Measurements from ENCODE around the gene TRIM56. TPM values are rescaled to one million over a fixed set of nuclear protein-coding genes. Genes with fewer than 3 reads are reported as not detected.
A peak's percentile ranks its signal among the peaks of the same experiment; 100 is the strongest.
"Not testable (repeated sequence)": the region's sequence is repeated elsewhere in the genome, so short reads cannot be mapped to it uniquely, and the experiment has no call there.

The TRIM56 gene
- total RNA-seq, 1 experiment from 2014 or later: 23.1 TPM

DNA sequence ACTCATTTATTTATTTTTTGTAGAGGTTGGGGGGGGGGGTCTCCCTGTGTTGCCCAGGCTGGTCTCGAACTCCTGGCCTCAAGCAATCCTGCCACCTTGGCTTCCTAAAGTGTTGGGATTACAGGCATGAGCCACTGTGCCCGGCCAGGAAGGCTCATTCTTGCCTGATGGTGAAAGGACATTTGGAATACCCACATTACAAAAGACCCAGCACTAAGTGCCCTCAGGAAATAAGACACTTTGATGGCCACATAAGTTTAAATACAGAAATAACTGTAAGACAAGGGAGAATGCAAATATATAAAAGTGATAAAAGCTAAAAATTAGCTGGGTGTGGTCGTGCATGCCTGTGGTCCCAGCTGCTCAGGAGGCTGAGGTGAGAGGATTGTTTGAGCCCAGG, 33.6 kb downstream of the TRIM56 start (continued):
- TF ChIP-seq ELF4 (CRISPR knock-in tag; IDR thresholded peaks at IDR 0.05; ENCODE audit: low read depth) (no peak), ZNF138 (CRISPR knock-in tag; conservative IDR thresholded peaks at IDR 0.05) (no peak), RORB (CRISPR knock-in tag; IDR thresholded peaks at IDR 0.05) (no peak)

DNA sequence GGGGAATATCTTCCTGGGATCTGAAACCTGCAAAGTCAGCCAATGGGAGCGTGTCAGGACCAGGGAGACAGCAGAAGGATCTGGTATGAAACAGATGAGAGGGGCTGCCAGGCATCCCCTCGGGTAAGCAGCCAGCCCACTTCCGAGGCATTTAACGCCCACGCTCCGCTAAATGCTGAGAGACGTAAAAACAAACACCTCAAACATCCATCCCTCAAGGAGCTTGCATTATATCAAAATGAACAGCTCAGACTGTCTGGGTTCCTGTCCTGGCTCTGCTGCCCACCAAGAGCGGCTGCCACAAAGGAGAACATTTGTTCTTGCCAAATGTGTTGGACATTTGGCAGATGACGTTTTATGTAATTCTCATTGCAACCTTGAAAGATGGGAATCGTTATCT, 34.6 kb downstream of the TRIM56 start:
- ATAC-seq (no peak), DNase-seq (ENCODE audit: low spot score) (no peak)
- TF ChIP-seq, protein P1, sequence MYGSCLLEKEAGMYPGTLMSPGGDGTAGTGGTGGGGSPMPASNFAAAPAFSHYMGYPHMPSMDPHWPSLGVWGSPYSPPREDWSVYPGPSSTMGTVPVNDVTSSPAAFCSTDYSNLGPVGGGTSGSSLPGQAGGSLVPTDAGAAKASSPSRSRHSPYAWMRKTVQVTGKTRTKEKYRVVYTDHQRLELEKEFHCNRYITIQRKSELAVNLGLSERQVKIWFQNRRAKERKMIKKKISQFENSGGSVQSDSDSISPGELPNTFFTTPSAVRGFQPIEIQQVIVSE (CRISPR knock-in tag; IDR thresholded peaks at IDR 0.05; ENCODE audit: borderline replicate concordance): no peak
- CTCF ChIA-PET: interaction anchor here (1.8 to 2.2 kb wide), 2 partner anchors 25 to 73 kb away, joined by 6 to 7 read pairs; no protein-coding TSS in a partner anchor
- Mint-ChIP-seq H3K27ac (no peak overlapping the region), H3K4me3 (no peak overlapping the region), H3K9me3 (no peaks in the 10 kb centered on the region), H3K27me3 (ENCODE audit: low read depth) (peaks cover 4% of the 10 kb centered on the region; the same call in 1 of the 2 replicates), H3K4me1 (peaks cover 27% of the 10 kb centered on the region), H3K36me3 (no peaks in the 10 kb centered on the region)
- POLR2A ChIA-PET: no interaction called here

DNA sequence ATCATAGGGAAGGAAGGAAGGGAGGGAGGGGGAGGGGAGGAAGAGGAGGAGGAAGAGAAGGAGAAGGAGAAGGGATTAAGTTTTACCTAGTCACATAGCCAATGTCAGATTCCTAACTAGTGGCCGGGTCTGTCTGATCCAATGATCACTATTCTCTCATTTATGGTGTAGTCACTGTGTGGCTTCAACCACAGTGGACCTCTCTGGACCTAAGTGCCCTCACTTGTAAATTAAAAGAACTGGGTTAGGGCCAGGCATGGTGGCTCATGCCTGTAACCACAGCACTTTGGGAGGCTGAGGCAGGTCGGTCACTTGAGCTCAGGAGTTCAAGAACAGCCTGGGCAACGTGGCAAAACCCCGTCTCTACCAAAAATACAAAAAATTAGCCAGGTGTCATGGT, 35.0 kb downstream of the TRIM56 start:
- Mint-ChIP-seq H3K36me3 (no peaks in the 10 kb centered on the region), H3K9me3 (0 out of 2 replicates have a peak, but pooled peaks cover under 1% of the 10 kb centered on the region), H3K27me3 (ENCODE audit: low read depth) (peaks cover 4% of the 10 kb centered on the region; the same call in 1 of the 2 replicates), H3K27ac (no peak overlapping the region), H3K4me3 (no peak overlapping the region), H3K4me1 (peaks cover 27% of the 10 kb centered on the region)
- no peak for ATAC-seq
- TF ChIP-seq ZNF423 (CRISPR knock-in tag; IDR thresholded peaks at IDR 0.05): no peak
- TF ChIP-seq NR1H2 (CRISPR knock-in tag; IDR thresholded peaks at IDR 0.05): no peak
- TF ChIP-seq, protein P2, sequence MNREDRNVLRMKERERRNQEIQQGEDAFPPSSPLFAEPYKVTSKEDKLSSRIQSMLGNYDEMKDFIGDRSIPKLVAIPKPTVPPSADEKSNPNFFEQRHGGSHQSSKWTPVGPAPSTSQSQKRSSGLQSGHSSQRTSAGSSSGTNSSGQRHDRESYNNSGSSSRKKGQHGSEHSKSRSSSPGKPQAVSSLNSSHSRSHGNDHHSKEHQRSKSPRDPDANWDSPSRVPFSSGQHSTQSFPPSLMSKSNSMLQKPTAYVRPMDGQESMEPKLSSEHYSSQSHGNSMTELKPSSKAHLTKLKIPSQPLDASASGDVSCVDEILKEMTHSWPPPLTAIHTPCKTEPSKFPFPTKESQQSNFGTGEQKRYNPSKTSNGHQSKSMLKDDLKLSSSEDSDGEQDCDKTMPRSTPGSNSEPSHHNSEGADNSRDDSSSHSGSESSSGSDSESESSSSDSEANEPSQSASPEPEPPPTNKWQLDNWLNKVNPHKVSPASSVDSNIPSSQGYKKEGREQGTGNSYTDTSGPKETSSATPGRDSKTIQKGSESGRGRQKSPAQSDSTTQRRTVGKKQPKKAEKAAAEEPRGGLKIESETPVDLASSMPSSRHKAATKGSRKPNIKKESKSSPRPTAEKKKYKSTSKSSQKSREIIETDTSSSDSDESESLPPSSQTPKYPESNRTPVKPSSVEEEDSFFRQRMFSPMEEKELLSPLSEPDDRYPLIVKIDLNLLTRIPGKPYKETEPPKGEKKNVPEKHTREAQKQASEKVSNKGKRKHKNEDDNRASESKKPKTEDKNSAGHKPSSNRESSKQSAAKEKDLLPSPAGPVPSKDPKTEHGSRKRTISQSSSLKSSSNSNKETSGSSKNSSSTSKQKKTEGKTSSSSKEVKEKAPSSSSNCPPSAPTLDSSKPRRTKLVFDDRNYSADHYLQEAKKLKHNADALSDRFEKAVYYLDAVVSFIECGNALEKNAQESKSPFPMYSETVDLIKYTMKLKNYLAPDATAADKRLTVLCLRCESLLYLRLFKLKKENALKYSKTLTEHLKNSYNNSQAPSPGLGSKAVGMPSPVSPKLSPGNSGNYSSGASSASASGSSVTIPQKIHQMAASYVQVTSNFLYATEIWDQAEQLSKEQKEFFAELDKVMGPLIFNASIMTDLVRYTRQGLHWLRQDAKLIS (CRISPR knock-in tag; IDR thresholded peaks at IDR 0.05; ENCODE audit: borderline replicate concordance): no peak
- TF ChIP-seq, protein P3, sequence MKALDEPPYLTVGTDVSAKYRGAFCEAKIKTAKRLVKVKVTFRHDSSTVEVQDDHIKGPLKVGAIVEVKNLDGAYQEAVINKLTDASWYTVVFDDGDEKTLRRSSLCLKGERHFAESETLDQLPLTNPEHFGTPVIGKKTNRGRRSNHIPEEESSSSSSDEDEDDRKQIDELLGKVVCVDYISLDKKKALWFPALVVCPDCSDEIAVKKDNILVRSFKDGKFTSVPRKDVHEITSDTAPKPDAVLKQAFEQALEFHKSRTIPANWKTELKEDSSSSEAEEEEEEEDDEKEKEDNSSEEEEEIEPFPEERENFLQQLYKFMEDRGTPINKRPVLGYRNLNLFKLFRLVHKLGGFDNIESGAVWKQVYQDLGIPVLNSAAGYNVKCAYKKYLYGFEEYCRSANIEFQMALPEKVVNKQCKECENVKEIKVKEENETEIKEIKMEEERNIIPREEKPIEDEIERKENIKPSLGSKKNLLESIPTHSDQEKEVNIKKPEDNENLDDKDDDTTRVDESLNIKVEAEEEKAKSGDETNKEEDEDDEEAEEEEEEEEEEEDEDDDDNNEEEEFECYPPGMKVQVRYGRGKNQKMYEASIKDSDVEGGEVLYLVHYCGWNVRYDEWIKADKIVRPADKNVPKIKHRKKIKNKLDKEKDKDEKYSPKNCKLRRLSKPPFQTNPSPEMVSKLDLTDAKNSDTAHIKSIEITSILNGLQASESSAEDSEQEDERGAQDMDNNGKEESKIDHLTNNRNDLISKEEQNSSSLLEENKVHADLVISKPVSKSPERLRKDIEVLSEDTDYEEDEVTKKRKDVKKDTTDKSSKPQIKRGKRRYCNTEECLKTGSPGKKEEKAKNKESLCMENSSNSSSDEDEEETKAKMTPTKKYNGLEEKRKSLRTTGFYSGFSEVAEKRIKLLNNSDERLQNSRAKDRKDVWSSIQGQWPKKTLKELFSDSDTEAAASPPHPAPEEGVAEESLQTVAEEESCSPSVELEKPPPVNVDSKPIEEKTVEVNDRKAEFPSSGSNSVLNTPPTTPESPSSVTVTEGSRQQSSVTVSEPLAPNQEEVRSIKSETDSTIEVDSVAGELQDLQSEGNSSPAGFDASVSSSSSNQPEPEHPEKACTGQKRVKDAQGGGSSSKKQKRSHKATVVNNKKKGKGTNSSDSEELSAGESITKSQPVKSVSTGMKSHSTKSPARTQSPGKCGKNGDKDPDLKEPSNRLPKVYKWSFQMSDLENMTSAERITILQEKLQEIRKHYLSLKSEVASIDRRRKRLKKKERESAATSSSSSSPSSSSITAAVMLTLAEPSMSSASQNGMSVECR (CRISPR knock-in tag; IDR thresholded peaks at IDR 0.05; ENCODE audit: borderline replicate concordance): no peak
- TF ChIP-seq, protein P4, sequence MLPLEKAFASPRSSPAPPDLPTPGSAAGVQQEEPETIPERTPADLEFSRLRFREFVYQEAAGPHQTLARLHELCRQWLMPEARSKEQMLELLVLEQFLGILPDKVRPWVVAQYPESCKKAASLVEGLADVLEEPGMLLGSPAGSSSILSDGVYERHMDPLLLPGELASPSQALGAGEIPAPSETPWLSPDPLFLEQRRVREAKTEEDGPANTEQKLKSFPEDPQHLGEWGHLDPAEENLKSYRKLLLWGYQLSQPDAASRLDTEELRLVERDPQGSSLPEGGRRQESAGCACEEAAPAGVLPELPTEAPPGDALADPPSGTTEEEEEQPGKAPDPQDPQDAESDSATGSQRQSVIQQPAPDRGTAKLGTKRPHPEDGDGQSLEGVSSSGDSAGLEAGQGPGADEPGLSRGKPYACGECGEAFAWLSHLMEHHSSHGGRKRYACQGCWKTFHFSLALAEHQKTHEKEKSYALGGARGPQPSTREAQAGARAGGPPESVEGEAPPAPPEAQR (CRISPR knock-in tag; IDR thresholded peaks at IDR 0.05): no peak
- TF ChIP-seq, protein P5, sequence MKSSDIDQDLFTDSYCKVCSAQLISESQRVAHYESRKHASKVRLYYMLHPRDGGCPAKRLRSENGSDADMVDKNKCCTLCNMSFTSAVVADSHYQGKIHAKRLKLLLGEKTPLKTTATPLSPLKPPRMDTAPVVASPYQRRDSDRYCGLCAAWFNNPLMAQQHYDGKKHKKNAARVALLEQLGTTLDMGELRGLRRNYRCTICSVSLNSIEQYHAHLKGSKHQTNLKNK (CRISPR knock-in tag; IDR thresholded peaks at IDR 0.05): no peak
- no peak for TF ChIP-seq NFATC4 (CRISPR knock-in tag; IDR thresholded peaks at IDR 0.05)
- TF ChIP-seq, protein P6, sequence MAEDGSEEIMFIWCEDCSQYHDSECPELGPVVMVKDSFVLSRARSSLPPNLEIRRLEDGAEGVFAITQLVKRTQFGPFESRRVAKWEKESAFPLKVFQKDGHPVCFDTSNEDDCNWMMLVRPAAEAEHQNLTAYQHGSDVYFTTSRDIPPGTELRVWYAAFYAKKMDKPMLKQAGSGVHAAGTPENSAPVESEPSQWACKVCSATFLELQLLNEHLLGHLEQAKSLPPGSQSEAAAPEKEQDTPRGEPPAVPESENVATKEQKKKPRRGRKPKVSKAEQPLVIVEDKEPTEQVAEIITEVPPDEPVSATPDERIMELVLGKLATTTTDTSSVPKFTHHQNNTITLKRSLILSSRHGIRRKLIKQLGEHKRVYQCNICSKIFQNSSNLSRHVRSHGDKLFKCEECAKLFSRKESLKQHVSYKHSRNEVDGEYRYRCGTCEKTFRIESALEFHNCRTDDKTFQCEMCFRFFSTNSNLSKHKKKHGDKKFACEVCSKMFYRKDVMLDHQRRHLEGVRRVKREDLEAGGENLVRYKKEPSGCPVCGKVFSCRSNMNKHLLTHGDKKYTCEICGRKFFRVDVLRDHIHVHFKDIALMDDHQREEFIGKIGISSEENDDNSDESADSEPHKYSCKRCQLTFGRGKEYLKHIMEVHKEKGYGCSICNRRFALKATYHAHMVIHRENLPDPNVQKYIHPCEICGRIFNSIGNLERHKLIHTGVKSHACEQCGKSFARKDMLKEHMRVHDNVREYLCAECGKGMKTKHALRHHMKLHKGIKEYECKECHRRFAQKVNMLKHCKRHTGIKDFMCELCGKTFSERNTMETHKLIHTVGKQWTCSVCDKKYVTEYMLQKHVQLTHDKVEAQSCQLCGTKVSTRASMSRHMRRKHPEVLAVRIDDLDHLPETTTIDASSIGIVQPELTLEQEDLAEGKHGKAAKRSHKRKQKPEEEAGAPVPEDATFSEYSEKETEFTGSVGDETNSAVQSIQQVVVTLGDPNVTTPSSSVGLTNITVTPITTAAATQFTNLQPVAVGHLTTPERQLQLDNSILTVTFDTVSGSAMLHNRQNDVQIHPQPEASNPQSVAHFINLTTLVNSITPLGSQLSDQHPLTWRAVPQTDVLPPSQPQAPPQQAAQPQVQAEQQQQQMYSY (CRISPR knock-in tag; IDR thresholded peaks at IDR 0.05): no peak
- POLR2A ChIA-PET: no interaction called here
- DNase-seq (ENCODE audit: low spot score): no peak
- CTCF ChIA-PET: interaction anchor here (1.8 to 2.2 kb wide), 2 partner anchors 26 to 72 kb away, joined by 6 to 7 read pairs; no protein-coding TSS in a partner anchor

DNA sequence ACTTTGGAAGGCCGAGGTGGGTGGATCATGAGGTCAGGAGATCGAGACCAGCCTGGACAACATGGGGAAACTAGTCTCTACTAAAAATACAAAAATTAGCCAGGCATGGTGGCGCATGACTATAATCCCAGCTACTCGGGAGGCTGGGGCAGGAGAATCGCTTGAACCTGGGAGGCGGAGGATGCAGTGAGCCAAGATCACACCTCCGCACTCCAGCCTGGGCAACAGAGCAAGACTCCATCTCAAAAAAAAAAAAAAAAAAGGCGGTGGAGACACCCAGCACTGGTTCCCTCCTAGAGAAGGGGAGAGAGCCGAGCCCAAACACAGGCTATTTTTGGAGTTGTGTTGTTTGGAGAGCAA, 36.3 kb downstream of the TRIM56 start:
- not testable (repeated sequence) for H3K36me3 Mint-ChIP-seq; H3K4me3 Mint-ChIP-seq; DNase-seq (ENCODE audit: low spot score); H3K9me3 Mint-ChIP-seq; H3K27me3 Mint-ChIP-seq (ENCODE audit: low read depth); ATAC-seq
- POLR2A ChIA-PET: interaction anchor here (0.7 kb wide), 1 partner anchor 73 kb away, joined by 3 read pairs; no protein-coding TSS in a partner anchor
- CTCF ChIA-PET: interaction anchor here (1.6 to 2.4 kb wide), 3 partner anchors 22 to 71 kb away, joined by 7 to 12 read pairs (median 8); no protein-coding TSS in a partner anchor
- Mint-ChIP-seq H3K4me1 (peaks cover 34% of the 10 kb centered on the region), H3K27ac (peak overlapping the region; percentile 75; the same call in 1 of the 2 replicates)
